Hepatocyte (in vitro differentiated cells): ENCODE data around the gene ELMO2.

ENCODE experiments used
- CTCF ChIP-seq: fragments of 200-600 bp; sonication (generic); IDR thresholded peaks from 2 replicates; pipeline ENCODE4 v1.5.1; 2016; ENCODE audit warnings: antibody characterized with exemption, mild to moderate bottlenecking; ENCODE audit not compliant: poor library complexity
- EZH2 ChIP-seq: fragments of 200-600 bp; sonication (generic); IDR thresholded peaks from 2 replicates; pipeline ENCODE4 v1.6.1; 2016; ENCODE audit warnings: antibody characterized with exemption, mild to moderate bottlenecking, borderline replicate concordance

GRCh38 chr20:46371656-46372055 lies 34.8 kb downstream of the ELMO2 start:
- no peak for TF ChIP-seq EZH2
- no peak for TF ChIP-seq CTCF
